GM21529 (cell line): ENCODE data around the gene RIN2.
"Not testable (repeated sequence)": the region's sequence is repeated elsewhere in the genome, so short reads cannot be mapped to it uniquely, and the experiment has no call there.

Source experiments
- ATAC-seq: cut with Tn5 transposase; IDR thresholded peaks from one replicate; pipeline ENCODE4 v1.9.1; 2021; ENCODE audit not compliant: unreplicated experiment

Gene RIN2

GRCh38 chr20:19739351-19739750, 18.7 kb upstream of the RIN2 start:
- no peak for ATAC-seq

GRCh38 chr20:19740512-19740911, 17.5 kb upstream of the RIN2 start:
- no peak for ATAC-seq

GRCh38 chr20:19741924-19742323, 16.1 kb upstream of the RIN2 start:
- ATAC-seq, result no peak

DNA sequence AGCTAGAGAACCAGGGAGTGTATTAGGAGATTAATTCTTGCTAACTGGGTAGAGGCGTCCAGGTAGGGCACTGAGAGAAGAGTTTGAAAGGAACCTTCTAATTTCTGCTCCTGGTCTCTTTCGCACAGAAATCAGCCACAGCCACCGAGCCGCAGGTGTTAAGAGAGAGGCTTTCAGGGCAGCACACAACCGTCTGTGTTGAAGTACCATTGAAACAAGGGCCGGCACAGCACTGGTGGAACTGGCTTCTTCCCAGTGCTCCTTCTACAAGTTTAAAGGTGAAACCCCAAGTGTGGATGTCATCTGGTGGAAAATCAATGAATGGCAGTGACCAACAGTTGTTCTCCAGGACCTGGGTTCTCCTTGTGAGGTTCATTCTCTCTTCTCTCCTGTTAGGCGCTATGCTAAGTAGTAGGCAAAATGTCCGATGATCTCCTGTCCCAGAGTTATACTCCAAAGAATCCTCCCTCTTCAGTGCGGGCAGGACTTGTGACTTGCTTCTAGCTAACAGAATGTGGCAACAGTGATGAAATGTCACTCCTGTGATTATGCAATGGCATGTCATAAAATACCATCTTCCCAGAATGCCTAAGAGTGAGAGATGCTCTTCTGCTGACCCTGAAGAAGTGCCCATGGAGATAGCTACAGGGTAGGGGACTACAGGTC, 15.0 kb upstream of the RIN2 start:
- no peak for ATAC-seq

DNA sequence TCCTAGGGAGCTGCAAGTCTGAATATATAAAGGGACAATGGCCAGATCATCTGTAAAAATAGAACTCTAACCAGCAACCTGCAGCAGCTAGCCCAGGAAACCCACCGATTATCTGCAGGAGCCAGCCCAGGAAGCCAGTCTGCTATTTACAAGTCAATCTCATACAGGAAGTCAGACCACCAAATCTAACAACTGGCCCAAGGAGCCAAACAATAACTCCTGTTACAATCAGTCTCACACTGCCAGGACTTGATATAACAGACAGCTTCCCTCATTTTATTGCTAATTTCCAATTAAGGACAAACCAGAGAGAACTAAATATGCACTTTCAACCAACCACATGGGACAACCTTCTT, 14.4 kb upstream of the RIN2 start:
- no peak for ATAC-seq

DNA sequence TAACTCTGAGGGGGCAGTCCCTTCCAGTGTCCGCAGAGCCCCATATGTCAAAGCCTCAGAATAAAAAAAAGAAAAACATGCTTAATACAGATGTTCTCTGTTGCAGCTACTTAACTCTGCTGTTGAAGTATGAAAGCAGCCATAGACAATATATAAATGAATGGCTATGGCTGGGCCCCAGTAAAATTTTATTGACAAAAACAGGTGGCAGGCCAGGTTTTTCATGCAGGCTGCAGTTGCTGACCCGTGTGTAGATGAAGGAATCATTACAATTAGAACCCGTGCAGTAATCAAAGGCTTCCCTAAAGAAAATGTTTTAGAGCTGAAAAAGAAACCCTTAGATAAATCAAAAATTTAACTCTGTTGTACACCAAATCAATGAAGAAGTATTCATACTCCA, 13.0 kb upstream of the RIN2 start:
- ATAC-seq, result no peak

DNA sequence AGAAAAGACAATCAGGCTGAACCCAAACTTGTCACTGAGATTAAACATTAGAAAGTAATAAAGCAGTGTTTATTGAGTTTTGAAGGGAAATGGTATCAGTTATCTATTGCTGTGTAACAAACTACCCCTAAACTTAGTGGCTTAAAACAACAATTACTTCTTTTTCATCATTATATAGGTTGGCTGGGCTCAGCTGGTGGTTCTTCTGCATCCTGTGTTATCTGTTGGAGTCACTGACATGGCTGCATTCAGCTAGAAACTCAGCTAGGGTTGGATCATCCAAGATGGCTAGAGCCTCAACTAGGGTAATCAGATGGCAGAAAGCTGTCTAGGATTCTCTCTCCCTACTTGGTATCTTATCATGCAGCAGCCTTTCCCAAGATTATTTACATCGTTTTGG, 12.5 kb upstream of the RIN2 start:
- no peak for ATAC-seq

DNA sequence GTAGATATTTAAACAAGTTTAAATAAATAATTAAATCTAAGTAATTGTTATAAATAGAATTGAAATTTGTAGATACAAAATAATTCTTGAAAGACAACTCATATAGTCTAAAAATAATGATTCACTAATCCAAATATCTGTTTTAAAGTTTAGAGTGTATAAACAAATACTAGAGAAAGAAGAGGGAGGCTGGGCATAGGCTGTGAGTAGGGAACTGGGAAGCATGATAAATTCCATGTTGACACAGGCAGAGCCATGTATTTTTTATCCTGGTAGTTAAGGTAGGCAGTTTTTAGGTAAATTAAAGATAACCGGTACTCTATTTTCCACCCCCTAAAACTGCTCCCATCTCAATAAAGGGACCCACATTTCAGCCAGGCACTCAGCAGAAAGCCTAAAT, 11.7 kb upstream of the RIN2 start:
- no peak for ATAC-seq

DNA sequence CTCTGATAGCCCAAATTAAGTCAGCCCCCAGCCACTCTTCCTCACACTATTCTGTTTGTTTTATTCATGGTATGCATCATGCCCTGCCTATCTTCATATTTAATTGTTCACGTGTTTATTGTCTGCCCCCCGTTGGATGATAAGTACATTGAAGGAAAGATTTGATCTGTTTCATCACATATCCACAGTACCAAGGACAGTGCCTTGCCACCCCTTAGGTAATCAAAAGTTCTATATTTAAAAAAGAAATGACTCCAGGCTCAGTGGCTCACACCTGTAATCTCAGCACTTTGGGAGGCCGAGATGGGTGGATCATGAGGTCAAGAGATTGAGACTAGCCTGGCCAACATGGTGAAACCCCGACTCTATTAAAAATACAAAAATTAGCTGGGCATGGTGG, 10.2 kb upstream of the RIN2 start:
- ATAC-seq, result no peak

DNA sequence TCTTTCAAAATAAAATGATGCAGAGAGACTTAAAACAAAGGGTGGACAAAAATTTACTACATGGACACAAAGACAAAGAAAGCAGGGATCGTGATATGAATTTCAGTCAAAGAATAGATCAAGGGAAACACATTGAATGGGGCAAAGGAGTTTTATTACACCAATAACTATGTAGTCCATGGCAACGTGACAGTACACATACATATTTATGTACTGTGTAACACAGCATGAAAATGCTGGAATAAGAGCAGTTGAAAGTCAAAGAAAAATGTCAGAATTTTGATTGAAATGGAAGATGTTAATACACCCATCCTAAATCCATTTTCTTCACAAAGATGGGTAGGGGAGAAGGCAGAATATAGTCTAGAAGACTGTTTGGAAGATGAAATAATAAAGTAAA, 9.4 kb upstream of the RIN2 start:
- ATAC-seq, result no peak

GRCh38 chr20:19749618-19750071, 8.4 kb upstream of the RIN2 start:
- no peak for ATAC-seq

DNA sequence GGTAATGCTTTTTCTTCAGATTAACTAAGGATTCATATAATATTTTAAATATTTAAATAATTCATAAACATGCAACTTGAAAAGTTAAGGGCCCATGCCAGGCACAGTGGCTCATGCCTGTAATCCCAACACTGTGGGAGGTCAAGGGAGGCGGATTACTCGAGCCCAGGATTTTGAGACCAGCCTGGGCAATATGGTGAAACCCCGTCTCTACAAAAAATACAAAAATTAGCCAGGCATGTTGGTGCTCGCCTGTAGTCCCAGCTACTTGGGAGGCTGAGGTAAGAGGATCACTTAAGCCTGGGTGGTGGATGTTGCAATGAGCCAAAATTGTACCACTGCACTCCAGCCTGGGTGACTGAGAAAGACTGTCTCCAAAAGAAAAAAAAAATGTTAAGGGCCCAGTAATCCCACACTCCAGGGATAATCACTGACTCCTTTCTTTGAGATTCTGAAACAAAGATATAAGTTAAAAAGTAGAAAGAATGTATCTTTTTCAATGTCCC, 7.9 kb upstream of the RIN2 start:
- ATAC-seq, result no peak

- ATAC-seq, result no peak
Observed at GRCh38 chr20:19750907-19751636, 7.0 kb upstream of the RIN2 start.

- not testable (repeated sequence) for ATAC-seq
Observed at GRCh38 chr20:19754201-19754600, 3.9 kb upstream of the RIN2 start.

GRCh38 chr20:19756761-19757486, 1.1 kb upstream of the RIN2 start:
- ATAC-seq, result no peak

DNA sequence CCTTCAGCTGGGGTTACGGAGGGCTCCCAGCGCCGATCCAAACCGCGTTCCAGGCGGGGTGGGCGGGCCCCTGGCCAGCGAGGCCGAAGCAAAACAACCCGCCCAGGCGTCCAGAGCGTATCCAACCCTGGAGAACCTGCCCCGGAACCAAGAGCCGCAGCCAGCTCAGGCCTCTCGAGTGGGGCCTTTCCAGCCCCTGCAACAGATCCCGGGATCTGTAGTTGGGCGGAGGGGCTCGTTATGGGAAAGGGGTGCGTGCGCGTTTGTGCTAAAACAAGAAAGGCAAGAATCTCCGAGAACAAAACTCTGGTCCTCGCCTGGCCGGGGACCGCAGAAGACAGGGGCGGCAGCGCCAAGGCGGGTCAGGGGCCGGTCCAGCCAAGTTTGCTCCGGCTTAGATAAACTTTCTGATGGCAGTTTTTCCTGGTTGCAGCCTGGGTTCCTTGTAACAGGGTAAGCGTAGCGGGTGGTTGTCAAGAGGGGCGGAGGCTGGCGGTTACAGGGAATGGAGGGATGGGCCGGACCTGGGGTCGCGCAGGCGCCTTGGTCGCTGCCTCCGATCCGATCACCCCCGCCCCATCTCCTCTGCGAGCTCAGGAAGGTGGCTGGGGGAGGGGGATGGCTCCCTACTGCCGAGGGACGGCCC, 448 bp upstream of the RIN2 start:
- no peak for ATAC-seq

GRCh38 chr20:19758501-19759331, 658 bp downstream of the RIN2 start:
- ATAC-seq, result no peak

DNA sequence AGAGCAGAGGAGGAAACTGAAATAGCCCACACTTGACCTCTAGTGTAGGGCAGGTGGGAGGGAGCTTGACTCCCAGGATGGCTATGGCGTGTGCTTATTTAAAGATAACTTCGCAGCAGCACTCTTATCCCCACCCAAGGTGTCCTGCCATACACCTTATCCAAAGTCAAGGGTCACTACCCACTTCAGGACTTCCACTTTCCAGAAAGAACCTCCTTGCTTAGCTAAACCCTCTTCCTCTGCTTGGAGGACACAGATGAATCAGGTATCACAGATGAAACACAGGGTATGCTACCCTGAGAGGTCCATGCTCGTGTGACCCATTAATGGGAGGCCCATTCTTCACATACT, 2.3 kb downstream of the RIN2 start:
- ATAC-seq, result no peak

GRCh38 chr20:19761326-19761725, 3.3 kb downstream of the RIN2 start:
- ATAC-seq, result no peak

DNA sequence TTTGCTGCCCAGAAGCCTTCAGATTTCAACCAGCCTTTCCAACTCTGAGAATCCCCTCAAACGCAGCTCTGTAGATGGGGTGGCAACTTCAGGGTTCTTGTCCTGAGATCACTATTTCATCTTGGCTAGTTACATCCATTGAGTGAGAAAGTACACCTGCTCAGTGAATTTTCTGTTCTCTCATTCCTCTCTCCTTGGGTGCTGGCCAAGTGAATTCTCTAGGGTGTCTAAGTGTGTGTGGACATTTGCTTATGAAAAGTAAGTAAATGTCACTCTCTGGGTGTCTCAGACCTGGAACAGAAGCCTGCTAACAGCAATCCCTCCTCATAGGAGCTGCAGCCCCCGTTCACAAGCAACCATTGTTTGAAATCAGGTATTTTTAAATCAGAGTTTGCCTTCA, 3.8 kb downstream of the RIN2 start:
- no peak for ATAC-seq

DNA sequence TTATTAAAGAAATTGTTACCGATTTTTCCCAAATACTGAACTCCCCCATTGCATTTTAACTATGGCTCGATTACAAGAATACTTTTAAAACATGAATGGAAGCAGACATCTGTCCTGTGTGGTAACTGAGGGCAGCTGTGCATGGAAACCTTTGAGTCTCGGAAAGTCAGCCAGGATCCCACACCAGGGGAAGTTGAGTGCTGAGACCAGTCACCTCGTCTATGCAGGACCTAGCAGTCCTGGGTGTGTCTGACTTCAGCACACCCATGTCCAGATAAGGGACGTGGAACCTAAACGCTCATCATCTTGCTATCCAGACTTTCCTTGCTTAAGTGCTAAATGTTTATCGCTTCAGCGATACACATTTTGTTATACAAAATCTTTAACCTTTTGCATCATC, 6.1 kb downstream of the RIN2 start:
- ATAC-seq, result no peak
